ENCODE results near the gene DNAH17. TPM values are rescaled to one million over a fixed set of nuclear protein-coding genes. Genes with fewer than 3 reads are reported as not detected.

Gene DNAH17
- total RNA-seq, 1 donor from 2014 or later = not detected

DNA sequence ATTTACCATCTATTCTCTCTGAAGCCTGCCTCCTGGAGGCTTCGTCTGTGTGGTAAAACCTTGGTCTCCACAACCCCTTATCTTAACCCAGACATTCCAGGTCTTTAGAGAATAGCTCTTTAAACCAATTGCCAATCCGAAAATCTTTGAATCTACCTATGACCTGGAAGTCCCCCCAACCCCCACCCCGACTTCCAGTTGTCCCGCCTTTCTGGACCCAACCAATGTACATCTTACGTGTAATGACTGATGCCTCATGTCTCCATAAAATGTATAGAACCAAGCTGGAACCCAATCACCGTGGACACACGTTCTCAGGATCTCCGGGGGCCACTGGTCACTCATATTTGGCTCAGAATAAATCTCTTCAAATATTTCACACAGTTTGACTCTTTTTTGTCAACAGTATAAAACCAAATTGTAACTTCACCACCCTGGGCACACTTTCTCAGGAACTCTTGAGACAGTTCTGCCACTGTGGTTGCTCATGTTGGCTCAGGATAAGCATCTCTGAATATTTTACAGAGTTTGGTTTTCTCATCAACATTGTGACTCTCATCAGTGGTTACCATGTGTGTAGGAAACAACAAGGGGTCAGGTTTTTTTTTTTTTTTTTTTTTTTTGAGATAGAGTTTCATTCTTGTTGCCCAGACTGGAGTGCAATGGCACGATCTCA lies 18.1 kb upstream of the DNAH17 start:
- DNase-seq (ENCODE audit: low read depth) = no peak
- TF ChIP-seq, protein P1, sequence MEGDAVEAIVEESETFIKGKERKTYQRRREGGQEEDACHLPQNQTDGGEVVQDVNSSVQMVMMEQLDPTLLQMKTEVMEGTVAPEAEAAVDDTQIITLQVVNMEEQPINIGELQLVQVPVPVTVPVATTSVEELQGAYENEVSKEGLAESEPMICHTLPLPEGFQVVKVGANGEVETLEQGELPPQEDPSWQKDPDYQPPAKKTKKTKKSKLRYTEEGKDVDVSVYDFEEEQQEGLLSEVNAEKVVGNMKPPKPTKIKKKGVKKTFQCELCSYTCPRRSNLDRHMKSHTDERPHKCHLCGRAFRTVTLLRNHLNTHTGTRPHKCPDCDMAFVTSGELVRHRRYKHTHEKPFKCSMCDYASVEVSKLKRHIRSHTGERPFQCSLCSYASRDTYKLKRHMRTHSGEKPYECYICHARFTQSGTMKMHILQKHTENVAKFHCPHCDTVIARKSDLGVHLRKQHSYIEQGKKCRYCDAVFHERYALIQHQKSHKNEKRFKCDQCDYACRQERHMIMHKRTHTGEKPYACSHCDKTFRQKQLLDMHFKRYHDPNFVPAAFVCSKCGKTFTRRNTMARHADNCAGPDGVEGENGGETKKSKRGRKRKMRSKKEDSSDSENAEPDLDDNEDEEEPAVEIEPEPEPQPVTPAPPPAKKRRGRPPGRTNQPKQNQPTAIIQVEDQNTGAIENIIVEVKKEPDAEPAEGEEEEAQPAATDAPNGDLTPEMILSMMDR (conservative IDR thresholded peaks at IDR 0.05; ENCODE audit: low read depth, low read length) = no peak
- H3K4me3 ChIP-seq (ENCODE audit: low read depth, low read length) = no peak overlapping the region

DNA sequence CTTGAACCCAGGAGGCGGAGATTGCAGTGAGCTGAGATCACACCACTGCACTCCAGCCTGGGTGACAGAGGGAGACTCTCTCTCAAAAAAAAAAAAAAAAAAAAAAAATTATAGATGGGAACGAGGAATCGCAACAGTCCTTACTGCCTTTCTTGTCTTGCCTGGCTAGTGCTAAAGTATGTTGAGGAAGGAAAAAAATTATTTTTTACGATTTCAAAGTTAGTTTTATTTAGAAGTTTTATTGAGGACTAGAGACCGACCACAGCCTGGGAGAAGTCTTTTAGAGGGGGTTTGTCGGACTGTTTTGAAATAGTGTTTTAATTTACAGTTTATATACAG lies 15.8 kb upstream of the DNAH17 start:
- no peak overlapping the region for H3K4me3 ChIP-seq (ENCODE audit: low read depth, low read length)
- TF ChIP-seq, protein P1 (conservative IDR thresholded peaks at IDR 0.05; ENCODE audit: low read depth, low read length) = no peak
- no peak for DNase-seq (ENCODE audit: low read depth)

DNA sequence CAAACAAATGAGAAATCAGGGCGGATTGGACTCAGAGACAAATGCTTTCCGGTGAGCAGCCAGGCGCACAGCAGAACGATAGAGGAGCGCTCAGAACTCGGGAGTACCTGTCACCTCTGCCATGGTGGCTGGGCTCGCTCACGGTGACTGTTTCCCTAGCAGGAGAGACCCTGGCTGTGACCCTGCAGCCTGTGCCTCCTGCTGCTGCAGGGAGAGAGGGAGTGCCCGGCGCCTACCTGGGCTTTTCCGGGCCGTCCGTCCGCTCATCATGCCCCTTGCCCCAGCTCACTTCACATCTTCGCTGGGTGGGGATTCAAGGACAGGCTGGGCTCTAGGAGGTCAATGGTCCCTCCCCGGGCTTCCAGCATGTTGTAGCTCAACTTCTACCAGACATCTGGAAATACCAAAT lies 14.1 kb upstream of the DNAH17 start:
- TF ChIP-seq, protein P1 (conservative IDR thresholded peaks at IDR 0.05; ENCODE audit: low read depth, low read length) = no peak
- no peak for DNase-seq (ENCODE audit: low read depth)
- no peak overlapping the region for H3K4me3 ChIP-seq (ENCODE audit: low read depth, low read length)

DNA sequence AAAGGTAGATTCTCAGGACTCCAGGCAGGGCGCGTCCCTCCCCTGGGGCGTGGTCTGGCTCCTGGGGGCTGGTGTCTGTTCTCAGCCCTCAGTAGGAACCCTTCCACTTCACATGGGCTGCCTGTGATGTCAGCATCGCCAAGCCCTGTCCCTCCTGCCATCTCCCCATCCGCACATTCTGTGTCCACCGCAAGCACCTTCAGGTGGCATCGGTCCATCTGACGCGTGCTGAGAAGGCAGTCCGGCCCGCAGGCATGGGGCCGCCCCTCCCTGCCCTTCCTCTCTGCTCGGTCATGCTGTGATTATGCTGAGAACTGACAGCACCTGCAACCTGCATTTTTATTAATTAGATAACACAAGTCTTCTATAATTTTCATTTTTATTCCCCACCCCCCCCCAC lies 12.7 kb upstream of the DNAH17 start:
- TF ChIP-seq, protein P1 (conservative IDR thresholded peaks at IDR 0.05; ENCODE audit: low read depth, low read length) = no peak
- no peak overlapping the region for H3K4me3 ChIP-seq (ENCODE audit: low read depth, low read length)
- no peak for DNase-seq (ENCODE audit: low read depth)

DNA sequence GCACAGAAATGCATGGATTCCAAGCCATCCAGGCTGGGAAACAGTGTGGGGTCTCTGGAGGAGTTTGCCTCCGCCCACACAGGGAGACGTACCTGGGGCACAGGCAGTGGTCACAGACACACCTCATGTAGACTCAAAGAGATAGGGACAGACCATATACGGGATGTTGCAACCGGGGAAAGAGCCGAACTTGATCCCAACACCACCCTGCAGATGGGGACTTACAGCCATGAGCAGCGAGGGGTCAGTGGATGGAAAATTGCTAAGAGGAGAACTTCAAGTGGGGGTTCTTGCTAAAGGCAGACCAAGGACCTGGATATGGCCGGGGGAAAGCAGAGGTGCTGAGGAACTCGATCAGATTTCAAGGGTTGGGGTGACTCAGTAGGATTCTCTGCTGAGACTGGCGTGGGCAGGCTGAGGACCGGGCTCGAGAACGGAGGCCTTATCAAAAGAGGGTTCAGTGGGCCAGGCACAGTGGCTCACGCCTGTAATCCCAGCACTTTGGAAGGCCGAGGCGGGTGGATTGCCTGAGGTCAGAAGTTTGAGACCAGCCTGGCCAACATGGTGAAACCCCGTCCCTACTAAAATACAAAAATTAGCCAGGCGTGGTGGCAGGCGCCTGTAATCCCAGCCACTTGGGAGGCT lies 12.0 kb upstream of the DNAH17 start:
- no peak overlapping the region for H3K4me3 ChIP-seq (ENCODE audit: low read depth, low read length)
- TF ChIP-seq, protein P1 (conservative IDR thresholded peaks at IDR 0.05; ENCODE audit: low read depth, low read length) = no peak
- DNase-seq (ENCODE audit: low read depth) = no peak

DNA sequence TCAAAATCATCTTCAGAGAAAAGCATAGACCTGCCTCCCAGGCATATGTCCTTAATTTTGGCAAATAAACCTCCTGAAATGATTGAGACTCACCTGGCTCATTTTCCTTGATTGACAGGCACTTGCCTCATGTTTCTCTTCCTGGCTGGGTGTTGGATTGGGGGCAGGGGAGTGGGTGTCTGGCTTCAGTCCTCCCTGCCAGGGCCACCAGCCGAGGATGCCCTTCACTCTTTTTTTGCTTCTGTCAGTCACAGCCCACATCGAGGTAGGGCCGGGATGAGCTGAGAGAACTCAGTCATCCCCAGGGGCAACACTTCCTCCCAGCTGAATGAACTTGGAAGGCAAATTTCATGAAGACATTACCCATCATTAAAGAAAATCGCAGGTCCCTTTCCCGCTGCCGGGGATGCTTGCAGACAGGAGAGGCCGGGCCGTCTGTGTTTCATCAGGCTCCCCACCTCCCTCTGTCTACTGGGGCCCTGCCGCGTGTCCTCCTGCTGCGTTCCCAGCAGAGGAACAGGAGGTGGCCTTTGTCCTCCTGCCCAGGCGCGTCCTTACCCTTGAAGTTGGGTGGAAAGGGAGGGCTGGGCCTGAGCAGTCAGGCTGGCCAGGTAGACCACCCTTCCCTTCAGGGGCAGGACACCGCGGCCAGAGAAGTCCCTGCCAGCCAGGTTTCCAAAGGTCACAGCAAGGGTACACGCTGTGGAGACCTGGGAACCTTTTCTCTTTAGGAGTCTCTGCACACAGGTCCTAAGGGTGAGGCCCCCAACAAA lies 11.2 kb upstream of the DNAH17 start:
- TF ChIP-seq, protein P1 (conservative IDR thresholded peaks at IDR 0.05; ENCODE audit: low read depth, low read length) = no peak
- no peak for DNase-seq (ENCODE audit: low read depth)
- H3K4me3 ChIP-seq (ENCODE audit: low read depth, low read length) = no peak overlapping the region
